Astrocyte of the spinal cord (primary cell): ENCODE results near the gene PEPD.

Experiments used
- DNase-seq: peaks from one replicate; pipeline ENCODE4 v3.0.0; 2011; ENCODE audit warnings: low read depth, low spot score
- H3K4me3 ChIP-seq: 2 replicates; pipeline ENCODE4 v1.5.1; 2011; ENCODE audit warnings: low read depth, mild to moderate bottlenecking, low read length, moderate library complexity
- CTCF ChIP-seq: IDR thresholded peaks from 2 replicates; pipeline ENCODE4 v1.5.1; 2012; ENCODE audit warnings: low read depth, mild to moderate bottlenecking, low read length, inconsistent platforms
- in situ Hi-C: cut with HindIII; loops from 2 replicates; pipeline ENCODE4 v1.10.0; 2017; ENCODE audit warnings: low sequenced_read_pairs

The PEPD gene

DNA sequence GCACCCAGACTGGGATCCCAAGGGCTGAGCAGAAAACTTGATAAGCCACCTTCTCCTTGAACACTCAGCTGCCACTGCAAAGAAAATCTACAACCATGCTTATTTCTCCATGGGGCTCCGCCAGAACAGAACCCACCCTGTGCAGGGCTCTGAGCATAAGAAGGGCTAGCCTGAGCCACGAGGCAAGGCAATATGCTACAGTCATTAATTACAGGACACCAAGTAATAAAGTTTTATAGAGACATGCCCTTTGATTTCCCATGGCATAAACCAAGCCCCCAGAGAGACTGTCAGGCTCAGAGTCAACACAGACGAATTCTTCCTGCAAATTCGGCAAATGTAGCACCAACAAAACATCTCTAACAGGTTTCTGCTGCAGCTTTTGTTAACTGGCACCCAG, 5.7 kb downstream of the PEPD start:
- H3K4me3 ChIP-seq: no peak overlapping the region
- DNase-seq: no peak
- in situ Hi-C loops: no loop called here
- TF ChIP-seq CTCF: no peak

- in situ Hi-C loops: no loop called here
- H3K4me3 ChIP-seq: no peak overlapping the region
- no peak for DNase-seq
- no peak for TF ChIP-seq CTCF
Measured at GRCh38 chr19:33514885-33515551, 6.6 kb downstream of the PEPD start.

GRCh38 chr19:33513424-33513823, 8.2 kb downstream of the PEPD start:
- in situ Hi-C loops: no loop called here
- no peak for TF ChIP-seq CTCF
- H3K4me3 ChIP-seq: no peak overlapping the region
- DNase-seq: no peak

DNA sequence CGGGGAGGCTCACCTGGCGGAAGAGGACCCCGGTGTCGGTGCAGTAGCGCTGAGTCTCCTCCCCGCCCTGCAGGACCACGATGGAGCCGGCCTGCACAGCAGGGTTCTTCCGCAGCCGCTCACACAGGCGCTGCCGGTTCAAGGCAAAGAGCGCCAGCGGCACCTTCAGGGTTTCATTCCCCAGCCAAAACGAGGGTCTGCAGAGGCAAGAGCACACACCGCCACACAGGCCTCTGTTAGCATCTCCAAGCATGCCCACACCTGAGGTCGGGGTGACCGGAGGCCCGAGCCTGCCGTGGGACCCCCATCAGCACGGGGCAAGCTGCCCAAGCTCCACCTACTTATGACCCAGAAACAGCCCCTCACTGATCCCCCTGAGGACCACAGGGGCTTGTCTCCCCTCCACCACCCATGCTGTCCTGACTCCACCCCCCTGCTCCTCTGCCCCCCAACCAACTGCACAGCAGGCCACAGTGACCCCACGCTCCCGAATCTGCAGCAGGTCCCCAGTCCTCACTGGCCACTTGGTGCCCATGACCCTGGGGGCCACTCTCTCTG, 8.9 kb downstream of the PEPD start:
- in situ Hi-C loops: no loop called here
- TF ChIP-seq CTCF: no peak
- no peak for DNase-seq
- H3K4me3 ChIP-seq: no peak overlapping the region

GRCh38 chr19:33512021-33512420, 9.6 kb downstream of the PEPD start:
- in situ Hi-C loops: no loop called here
- TF ChIP-seq CTCF: no peak
- DNase-seq: no peak
- H3K4me3 ChIP-seq: no peak overlapping the region

GRCh38 chr19:33511346-33511745, 10.2 kb downstream of the PEPD start:
- H3K4me3 ChIP-seq: no peak overlapping the region
- TF ChIP-seq CTCF: no peak
- in situ Hi-C loops: no loop called here
- DNase-seq: no peak
